Stimulated activated naive B cell treated with anti-CD40 and anti-IgM and Interleukin-4, amounts not matched to agents 10 μg/mL and 1 μg/mL and 100 μg/mL, for 72 hours (primary cell): ENCODE results near the gene PEX26.
"Not testable (repeated sequence)": the region's sequence is repeated elsewhere in the genome, so short reads cannot be mapped to it uniquely, and the experiment has no call there.

Experiments
- ATAC-seq, 2 donors: fragments of 150-1000 bp; cut with Tn5 transposase; replicated peaks; 2 replicates each; pipeline ENCODE4 v1.10.0; 2021; ENCODE audit warnings: moderate library complexity in 1 of 2
- DNase-seq: peaks from one replicate; pipeline ENCODE4 v3.0.0; 2021
- H3K27ac Mint-ChIP-seq: one replicate; pipeline ENCODE4 v1.8.0; 2022; ENCODE audit warnings: mild to moderate bottlenecking, mixed read lengths
- H3K27me3 Mint-ChIP-seq, 2 donors: one replicate each; pipeline ENCODE4 v1.8.0; 2022; ENCODE audit warnings: mixed read lengths in 2 of 2
- H3K36me3 Mint-ChIP-seq, 2 donors: one replicate each; pipeline ENCODE4 v1.8.0; 2022; ENCODE audit warnings: mixed read lengths in 2 of 2, mild to moderate bottlenecking in 1 of 2
- H3K4me1 Mint-ChIP-seq, 2 donors: one replicate each; pipeline ENCODE4 v1.8.0; 2022; ENCODE audit warnings: mixed read lengths in 2 of 2, mild to moderate bottlenecking in 1 of 2
- H3K4me3 Mint-ChIP-seq, 2 donors: one replicate each; pipeline ENCODE4 v1.8.0; 2022; ENCODE audit warnings: mild to moderate bottlenecking in 2 of 2, mixed read lengths in 2 of 2, moderate library complexity in 1 of 2
- H3K9me3 Mint-ChIP-seq, 2 donors: one replicate each; pipeline ENCODE4 v1.8.0; 2022; ENCODE audit warnings: mixed read lengths in 2 of 2, mild to moderate bottlenecking in 1 of 2

PEX26 gene

DNA sequence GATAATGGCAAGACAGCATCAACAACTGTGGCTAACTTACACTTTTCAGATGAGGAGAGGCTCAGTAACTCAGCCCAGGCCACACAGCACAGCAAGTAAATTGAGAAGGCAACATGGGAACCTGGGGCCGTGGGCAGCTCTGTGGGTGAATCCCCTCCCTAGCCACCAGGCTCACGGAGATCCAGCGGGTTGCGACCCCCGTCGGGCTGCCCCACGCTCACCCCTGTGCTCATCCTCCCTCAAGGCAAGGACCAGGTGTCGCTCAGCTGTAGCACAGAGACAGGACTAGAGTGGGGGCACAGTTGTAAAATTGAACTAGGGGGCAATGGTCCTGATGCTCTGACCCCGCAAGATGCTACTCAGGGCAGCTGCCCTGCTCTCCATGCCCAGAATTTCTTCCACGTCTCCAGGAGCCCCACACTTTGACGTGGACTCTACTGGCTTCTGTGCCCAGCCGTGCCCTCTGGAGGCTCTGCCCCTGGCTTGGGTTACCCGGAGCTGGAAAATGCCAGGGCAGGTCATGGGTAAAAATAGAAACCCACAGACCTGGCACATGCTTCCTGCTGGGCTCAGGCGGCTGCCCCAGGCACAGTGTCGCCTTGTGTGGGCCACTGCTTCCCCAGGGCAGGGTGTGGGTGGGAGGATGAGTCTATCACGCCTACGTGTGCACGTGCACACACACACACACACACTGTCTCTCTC is 41.8 kb downstream of the PEX26 start:
- peak; percentile 63 to 65 for ATAC-seq
- Mint-ChIP-seq H3K4me3 (no peak overlapping the region), H3K27me3 (peaks cover 0 to 9% of the 10 kb centered on the region in 2 donors), H3K36me3 (peaks cover 0 to 11% of the 10 kb centered on the region in 2 donors), H3K27ac (peak overlapping the region; percentile 4), H3K4me1 (peaks cover 17 to 27% of the 10 kb centered on the region in 2 donors), H3K9me3 (no peaks in the 10 kb centered on the region)
- no peak for DNase-seq

DNA sequence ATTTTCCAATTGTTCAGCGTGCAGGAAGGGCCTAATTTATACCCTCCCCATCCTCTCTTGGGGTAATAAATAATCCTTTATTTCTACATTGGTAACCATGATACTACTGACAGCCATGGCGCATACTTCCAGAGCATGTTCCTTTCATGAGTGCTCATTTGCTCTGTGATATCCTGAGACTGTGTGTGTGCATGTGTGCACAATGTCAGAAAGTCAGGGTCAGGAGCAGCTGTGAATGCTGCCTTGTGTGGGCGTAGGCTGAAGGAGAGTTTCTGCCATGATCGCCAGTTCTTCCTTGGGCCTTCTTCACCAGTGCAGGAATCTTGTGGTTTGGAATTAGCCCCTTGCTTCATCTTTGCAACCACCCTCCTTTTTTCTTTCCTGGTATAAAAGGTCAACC is 43.1 kb downstream of the PEX26 start:
- DNase-seq (no peak), ATAC-seq (no peak)
- peaks cover 0 to 9% of the 10 kb centered on the region in 2 donors for H3K27me3 Mint-ChIP-seq
- no peak overlapping the region for H3K27ac Mint-ChIP-seq
- peaks cover 15 to 22% of the 10 kb centered on the region in 2 donors for H3K4me1 Mint-ChIP-seq
- H3K9me3 Mint-ChIP-seq, result no peaks in the 10 kb centered on the region
- H3K36me3 Mint-ChIP-seq, result peaks cover 0 to 11% of the 10 kb centered on the region in 2 donors
- no peak overlapping the region for H3K4me3 Mint-ChIP-seq

- Mint-ChIP-seq H3K9me3 (no peaks in the 10 kb centered on the region), H3K27me3 (peaks cover 0 to 9% of the 10 kb centered on the region in 2 donors), H3K4me1 (peaks cover 13 to 21% of the 10 kb centered on the region in 2 donors), H3K4me3 (no peak overlapping the region), H3K27ac (no peak overlapping the region), H3K36me3 (peaks cover 3 to 18% of the 10 kb centered on the region in 2 donors)
- DNase-seq, result no peak
- no peak for ATAC-seq
Measured at GRCh38 chr22:18121506-18121905, 43.7 kb downstream of the PEX26 start.

GRCh38 chr22:18121954-18122554 is 44.3 kb downstream of the PEX26 start:
- H3K4me1 Mint-ChIP-seq, result peaks cover 13 to 21% of the 10 kb centered on the region in 2 donors
- H3K27me3 Mint-ChIP-seq, result peaks cover 0 to 9% of the 10 kb centered on the region in 2 donors
- no peaks in the 10 kb centered on the region for H3K9me3 Mint-ChIP-seq
- ATAC-seq (no peak), DNase-seq (no peak)
- H3K36me3 Mint-ChIP-seq, result peaks cover 7 to 23% of the 10 kb centered on the region in 2 donors
- H3K27ac Mint-ChIP-seq, result no peak overlapping the region
- no peak overlapping the region for H3K4me3 Mint-ChIP-seq

DNA sequence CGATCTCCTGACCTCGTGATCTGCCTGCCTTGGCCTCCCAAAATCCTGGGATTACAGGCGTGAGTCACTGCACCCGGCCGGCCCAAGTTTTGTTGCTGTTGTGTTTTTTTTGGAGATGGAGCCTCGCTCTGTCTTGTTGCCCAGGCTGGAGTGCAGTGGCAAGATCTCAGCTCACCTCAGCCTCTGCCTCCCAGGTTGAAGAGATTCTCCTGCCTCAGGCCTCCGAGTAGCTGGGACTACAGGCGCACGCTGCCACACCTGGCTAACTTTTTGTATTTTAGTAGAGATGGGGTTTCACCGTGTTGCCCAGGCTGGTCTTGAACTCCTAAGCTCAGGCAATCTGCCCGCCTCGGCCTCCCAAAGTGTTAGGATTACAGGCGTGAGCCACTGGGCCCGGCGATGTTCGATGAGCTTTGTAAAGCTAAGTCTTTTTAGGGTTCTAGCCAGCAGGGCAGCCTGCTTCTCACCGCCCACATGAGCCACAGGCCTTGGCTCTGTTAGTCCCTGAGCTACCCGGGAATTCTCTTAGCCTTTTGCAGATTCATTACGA is 45.8 kb downstream of the PEX26 start:
- ATAC-seq, H3K4me3 Mint-ChIP-seq, DNase-seq, H3K27ac Mint-ChIP-seq, H3K27me3 Mint-ChIP-seq, H3K9me3 Mint-ChIP-seq: not testable (repeated sequence)
- peaks cover 7 to 27% of the 10 kb centered on the region in 2 donors for H3K36me3 Mint-ChIP-seq
- peaks cover 13 to 19% of the 10 kb centered on the region in 2 donors for H3K4me1 Mint-ChIP-seq

DNA sequence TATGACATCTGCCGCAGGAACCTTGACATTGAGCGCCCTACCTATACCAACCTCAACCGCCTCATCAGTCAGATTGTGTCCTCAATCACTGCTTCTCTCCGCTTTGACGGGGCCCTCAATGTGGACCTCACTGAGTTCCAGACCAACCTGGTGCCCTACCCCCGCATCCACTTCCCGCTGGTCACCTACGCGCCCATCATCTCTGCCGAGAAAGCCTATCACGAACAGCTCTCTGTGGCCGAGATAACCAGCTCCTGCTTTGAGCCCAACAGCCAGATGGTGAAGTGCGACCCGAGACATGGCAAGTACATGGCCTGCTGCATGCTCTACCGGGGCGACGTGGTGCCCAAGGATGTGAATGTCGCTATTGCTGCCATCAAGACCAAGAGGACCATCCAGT is 48.8 kb downstream of the PEX26 start:
- DNase-seq (no peak), ATAC-seq (no peak)
- H3K4me3 Mint-ChIP-seq, result no peak overlapping the region
- no peaks in the 10 kb centered on the region for H3K27me3 Mint-ChIP-seq
- peaks cover 13 to 35% of the 10 kb centered on the region in 2 donors for H3K36me3 Mint-ChIP-seq
- H3K9me3 Mint-ChIP-seq, result no peaks in the 10 kb centered on the region
- H3K27ac Mint-ChIP-seq, result no peak overlapping the region
- H3K4me1 Mint-ChIP-seq, result no peaks in the 10 kb centered on the region

DNA sequence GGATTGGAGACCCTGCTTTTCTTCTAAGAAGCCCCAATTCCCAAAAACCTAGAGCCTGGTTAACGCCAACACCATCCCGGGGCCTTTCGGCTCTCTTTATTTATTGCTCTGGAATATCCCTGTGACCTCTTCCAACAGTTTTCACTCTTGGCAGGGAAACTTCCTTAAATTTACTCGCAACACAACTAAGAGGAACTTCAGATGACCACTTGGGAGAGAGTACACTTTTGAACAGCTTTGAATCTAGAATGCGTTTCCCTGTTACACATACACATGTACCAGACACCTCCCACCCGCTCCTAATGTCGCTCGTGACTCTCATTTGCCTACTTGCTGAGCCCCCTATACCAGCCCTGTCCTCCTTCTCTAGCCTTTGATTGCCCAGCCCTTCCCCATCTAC is 52.2 kb downstream of the PEX26 start:
- ATAC-seq (no peak), DNase-seq (no peak)
- no peak overlapping the region for H3K4me3 Mint-ChIP-seq
- H3K4me1 Mint-ChIP-seq, result no peaks in the 10 kb centered on the region
- H3K9me3 Mint-ChIP-seq, result no peaks in the 10 kb centered on the region
- no peaks in the 10 kb centered on the region for H3K27me3 Mint-ChIP-seq
- peaks cover 14 to 29% of the 10 kb centered on the region in 2 donors for H3K36me3 Mint-ChIP-seq
- H3K27ac Mint-ChIP-seq, result no peak overlapping the region

GRCh38 chr22:18130699-18131429 is 53.1 kb downstream of the PEX26 start:
- DNase-seq, result no peak
- H3K27me3 Mint-ChIP-seq, result no peaks in the 10 kb centered on the region
- H3K36me3 Mint-ChIP-seq, result peaks cover 14 to 29% of the 10 kb centered on the region in 2 donors
- no peak for ATAC-seq
- H3K4me1 Mint-ChIP-seq, result no peaks in the 10 kb centered on the region
- H3K4me3 Mint-ChIP-seq, result no peak overlapping the region
- H3K27ac Mint-ChIP-seq, result no peak overlapping the region
- no peaks in the 10 kb centered on the region for H3K9me3 Mint-ChIP-seq

- Mint-ChIP-seq H3K36me3 (peaks cover 10 to 17% of the 10 kb centered on the region in 2 donors), H3K27me3 (no peaks in the 10 kb centered on the region), H3K4me1 (no peaks in the 10 kb centered on the region), H3K9me3 (peaks cover 0 to 2% of the 10 kb centered on the region in 2 donors), H3K27ac (no peak overlapping the region), H3K4me3 (no peak overlapping the region)
- DNase-seq, result no peak
- ATAC-seq, result no peak
Measured at GRCh38 chr22:18133452-18133851, 55.7 kb downstream of the PEX26 start.

- Mint-ChIP-seq H3K4me3 (no peak overlapping the region), H3K27me3 (no peaks in the 10 kb centered on the region), H3K27ac (peak overlapping the region; percentile 21), H3K4me1 (no peaks in the 10 kb centered on the region), H3K9me3 (peaks cover 0 to 4% of the 10 kb centered on the region in 2 donors), H3K36me3 (peaks cover 10 to 12% of the 10 kb centered on the region in 2 donors)
- DNase-seq (no peak), ATAC-seq (no peak)
Measured at GRCh38 chr22:18136563-18137320, 59.0 kb downstream of the PEX26 start.

GRCh38 chr22:18141004-18141403 is 63.2 kb downstream of the PEX26 start:
- H3K27ac Mint-ChIP-seq, H3K4me1 Mint-ChIP-seq, H3K27me3 Mint-ChIP-seq, ATAC-seq, H3K4me3 Mint-ChIP-seq, DNase-seq, H3K9me3 Mint-ChIP-seq: not testable (repeated sequence)
- peaks cover 9 to 12% of the 10 kb centered on the region in 2 donors for H3K36me3 Mint-ChIP-seq

- DNase-seq, result no peak
- H3K4me3 Mint-ChIP-seq, result no peak overlapping the region
- peaks cover 3 to 9% of the 10 kb centered on the region in 2 donors for H3K4me1 Mint-ChIP-seq
- no peaks in the 10 kb centered on the region for H3K27me3 Mint-ChIP-seq
- peaks cover 0 to 2% of the 10 kb centered on the region in 2 donors for H3K9me3 Mint-ChIP-seq
- ATAC-seq, result no peak
- H3K27ac Mint-ChIP-seq, result no peak overlapping the region
- H3K36me3 Mint-ChIP-seq, result peaks cover 5 to 9% of the 10 kb centered on the region in 2 donors
Measured at GRCh38 chr22:18144105-18144504, 66.3 kb downstream of the PEX26 start.

GRCh38 chr22:18145676-18146388 is 68.0 kb downstream of the PEX26 start:
- H3K9me3 Mint-ChIP-seq, result peaks cover 0 to 2% of the 10 kb centered on the region in 2 donors
- DNase-seq (no peak), ATAC-seq (no peak)
- peaks cover 3 to 22% of the 10 kb centered on the region in 2 donors for H3K4me1 Mint-ChIP-seq
- H3K27ac Mint-ChIP-seq, result no peak overlapping the region
- H3K27me3 Mint-ChIP-seq, result no peaks in the 10 kb centered on the region
- no peak overlapping the region for H3K4me3 Mint-ChIP-seq
- peaks cover 5 to 6% of the 10 kb centered on the region in 2 donors for H3K36me3 Mint-ChIP-seq
